Measurements from ENCODE around the gene MUSTN1.
A peak's percentile ranks its signal among the peaks of the same experiment; 100 is the strongest.

Gene MUSTN1

GRCh38 chr3:52847241-52847640 lies 12.4 kb upstream of the MUSTN1 start:
- no peak for TF ChIP-seq CTCF (IDR thresholded peaks at IDR 0.05; ENCODE audit: low read depth, low read length, missing control alignments)
- H3K4me3 ChIP-seq (replicated peaks; ENCODE audit: low read depth, low read length) = no peak overlapping the region
- DNase-seq (ENCODE audit: extremely low read depth, low read depth) = no peak

- no peak for TF ChIP-seq CTCF (IDR thresholded peaks at IDR 0.05; ENCODE audit: low read depth, low read length, missing control alignments)
- DNase-seq (ENCODE audit: extremely low read depth, low read depth) = no peak
- H3K4me3 ChIP-seq (replicated peaks; ENCODE audit: low read depth, low read length) = no peak overlapping the region
Measured at GRCh38 chr3:52846432-52846965, 11.7 kb upstream of the MUSTN1 start.

- peak; percentile 24 for TF ChIP-seq CTCF (IDR thresholded peaks at IDR 0.05; ENCODE audit: low read depth, low read length, missing control alignments)
- no peak overlapping the region for H3K4me3 ChIP-seq (replicated peaks; ENCODE audit: low read depth, low read length)
- DNase-seq (ENCODE audit: extremely low read depth, low read depth) = no peak
Measured at GRCh38 chr3:52845691-52846431, 11.0 kb upstream of the MUSTN1 start.

GRCh38 chr3:52845157-52845556 lies 10.3 kb upstream of the MUSTN1 start:
- TF ChIP-seq CTCF (IDR thresholded peaks at IDR 0.05; ENCODE audit: low read depth, low read length, missing control alignments) = no peak
- DNase-seq (ENCODE audit: extremely low read depth, low read depth) = no peak
- no peak overlapping the region for H3K4me3 ChIP-seq (replicated peaks; ENCODE audit: low read depth, low read length)

GRCh38 chr3:52844290-52844975 lies 9.6 kb upstream of the MUSTN1 start:
- no peak overlapping the region for H3K4me3 ChIP-seq (replicated peaks; ENCODE audit: low read depth, low read length)
- DNase-seq (ENCODE audit: extremely low read depth, low read depth) = no peak
- no peak for TF ChIP-seq CTCF (IDR thresholded peaks at IDR 0.05; ENCODE audit: low read depth, low read length, missing control alignments)

GRCh38 chr3:52843881-52844280 lies 9.1 kb upstream of the MUSTN1 start:
- no peak overlapping the region for H3K4me3 ChIP-seq (replicated peaks; ENCODE audit: low read depth, low read length)
- TF ChIP-seq CTCF (IDR thresholded peaks at IDR 0.05; ENCODE audit: low read depth, low read length, missing control alignments) = no peak
- DNase-seq (ENCODE audit: extremely low read depth, low read depth) = no peak

All from HFF-Myc (cell line).